Measurements from ENCODE around the gene PDE5A.

GRCh38 chr4:119536572-119537528, 91.8 kb downstream of the PDE5A start:
- TF ChIP-seq CTCF (IDR thresholded peaks at IDR 0.05) (no peak), EP300 (IDR thresholded peaks at IDR 0.05) (no peak)

Data from tibial nerve (tissue), 4 donors.